H9 (cell line): ENCODE results near the gene CEP131. TPM values are rescaled to one million over a fixed set of nuclear protein-coding genes. Genes with fewer than 3 reads are reported as not detected.
A peak's percentile ranks its signal among the peaks of the same experiment; 100 is the strongest.

Source experiments
- DNase-seq: peaks from one replicate; pipeline ENCODE4 v3.0.0-alpha.2; 2017
- H2AFZ ChIP-seq: one replicate; pipeline ENCODE4 v1.6.1; 2013; ENCODE audit warnings: mild to moderate bottlenecking, low read length, control low read depth, moderate library complexity
- H2AK5ac ChIP-seq: 2 replicates; pipeline ENCODE4 v1.6.1; 2013; ENCODE audit warnings: low read length, control low read depth, mixed read lengths; ENCODE audit not compliant: insufficient read length
- H2BK120ac ChIP-seq: one replicate; pipeline ENCODE4 v1.6.1; 2013; ENCODE audit warnings: low read depth, mild to moderate bottlenecking, low read length, control low read depth, inconsistent platforms; ENCODE audit not compliant: poor library complexity, severe bottlenecking
- H2BK12ac ChIP-seq: 2 replicates; pipeline ENCODE4 v1.6.1; 2013; ENCODE audit warnings: low read length, control low read depth, mixed read lengths, low read depth; ENCODE audit not compliant: insufficient read length
- H2BK15ac ChIP-seq: 2 replicates; pipeline ENCODE4 v1.6.1; 2013; ENCODE audit warnings: low read depth, low read length, control low read depth
- H2BK20ac ChIP-seq: one replicate; pipeline ENCODE4 v1.6.1; 2013; ENCODE audit warnings: low read depth, mild to moderate bottlenecking, low read length, control low read depth, inconsistent platforms; ENCODE audit not compliant: poor library complexity, severe bottlenecking
- H2BK5ac ChIP-seq: 2 replicates; pipeline ENCODE4 v1.6.1; 2013; ENCODE audit warnings: low read length, control low read depth, mixed read lengths; ENCODE audit not compliant: insufficient read length
- H3K14ac ChIP-seq: 2 replicates; pipeline ENCODE4 v1.6.1; 2013; ENCODE audit warnings: low read length, control low read depth; ENCODE audit not compliant: insufficient read depth
- H3K18ac ChIP-seq: 2 replicates; pipeline ENCODE4 v1.6.1; 2013; ENCODE audit warnings: low read depth, mild to moderate bottlenecking, mixed read lengths, low read length, control low read depth; ENCODE audit not compliant: insufficient read length
- H3K23ac ChIP-seq: 2 replicates; pipeline ENCODE4 v1.6.1; 2013; ENCODE audit warnings: low read length, control low read depth, mixed read lengths, low read depth; ENCODE audit not compliant: insufficient read length
- H3K23me2 ChIP-seq: 2 replicates; pipeline ENCODE4 v1.6.1; 2013; ENCODE audit warnings: low read depth, mild to moderate bottlenecking, mixed read lengths, low read length, control low read depth; ENCODE audit not compliant: insufficient read length, poor library complexity, severe bottlenecking
- H3K27ac ChIP-seq: 2 replicates; pipeline ENCODE4 v1.5.1; 2013; ENCODE audit warnings: low read length, control low read depth, mixed read lengths, low read depth; ENCODE audit not compliant: insufficient read length
- H3K27me3 ChIP-seq: 2 replicates; pipeline ENCODE4 v1.6.1; 2013; ENCODE audit warnings: low read length, control low read depth, inconsistent platforms; ENCODE audit not compliant: insufficient read depth
- H3K4ac ChIP-seq: 2 replicates; pipeline ENCODE4 v1.6.1; 2013; ENCODE audit warnings: low read depth, mild to moderate bottlenecking, control low read depth, inconsistent platforms, low read length, moderate library complexity
- H3K4me1 ChIP-seq: 2 replicates; pipeline ENCODE4 v1.6.1; 2013; ENCODE audit warnings: low read length, control low read depth, inconsistent platforms; ENCODE audit not compliant: insufficient read depth
- H3K4me2 ChIP-seq: 2 replicates; pipeline ENCODE4 v1.6.1; 2013; ENCODE audit warnings: low read length, control low read depth, mixed read lengths; ENCODE audit not compliant: insufficient read length, insufficient read depth
- H3K56ac ChIP-seq: 2 replicates; pipeline ENCODE4 v1.6.1; 2013; ENCODE audit warnings: low read depth, mild to moderate bottlenecking, mixed read lengths, low read length, control low read depth; ENCODE audit not compliant: insufficient read length
- H3K79me1 ChIP-seq: 2 replicates; pipeline ENCODE4 v1.6.1; 2013; ENCODE audit warnings: low read depth, mild to moderate bottlenecking, moderate library complexity, low read length, control low read depth, inconsistent platforms; ENCODE audit not compliant: insufficient read depth, poor library complexity, severe bottlenecking
- H3K79me2 ChIP-seq: 2 replicates; pipeline ENCODE4 v1.6.1; 2013; ENCODE audit warnings: low read length, control low read depth, inconsistent platforms; ENCODE audit not compliant: insufficient read depth
- H3K9ac ChIP-seq: 2 replicates; pipeline ENCODE4 v1.6.1; 2013; ENCODE audit warnings: low read length, control low read depth, mixed read lengths; ENCODE audit not compliant: insufficient read length; ENCODE audit errors: extremely low read depth
- H3K9me3 ChIP-seq: one replicate; pipeline ENCODE4 v1.6.1; 2013; ENCODE audit warnings: low read depth, low read length, inconsistent platforms; ENCODE audit not compliant: control insufficient read depth
- H3T11ph ChIP-seq: one replicate; pipeline ENCODE4 v1.6.1; 2013; ENCODE audit warnings: mild to moderate bottlenecking, low read length, control low read depth, inconsistent platforms
- H4K20me1 ChIP-seq: one replicate; pipeline ENCODE4 v1.6.1; 2013; ENCODE audit not compliant: control insufficient read depth, insufficient read length, insufficient read depth
- H4K5ac ChIP-seq: 2 replicates; pipeline ENCODE4 v1.6.1; 2013; ENCODE audit warnings: low read depth, mild to moderate bottlenecking, mixed read lengths, low read length, control low read depth; ENCODE audit not compliant: insufficient read length
- H4K8ac ChIP-seq: replicated peaks from 2 replicates; pipeline ENCODE4 v1.6.1; 2013; ENCODE audit warnings: low read length, control low read depth, mixed read lengths, low read depth; ENCODE audit not compliant: insufficient read length
- H4K91ac ChIP-seq: 2 replicates; pipeline ENCODE4 v1.6.1; 2013; ENCODE audit warnings: low read depth, mild to moderate bottlenecking, moderate library complexity, mixed read lengths, low read length, control low read depth; ENCODE audit not compliant: insufficient read length
- H3K27ac Mint-ChIP-seq, 3 experiments: 2 replicates in 2 of 3; 3 replicates in 1 of 3; pipeline ENCODE4 v1.8.0; 2020 to 2021; ENCODE audit warnings: mixed read lengths in 3 of 3, mild to moderate bottlenecking in 1 of 3, moderate library complexity in 1 of 3
- H3K27me3 Mint-ChIP-seq: 2 replicates; pipeline ENCODE4 v1.8.0; 2021; ENCODE audit warnings: low read depth, mild to moderate bottlenecking, moderate library complexity, mixed read lengths
- H3K36me3 Mint-ChIP-seq, 3 experiments: 2 replicates in 2 of 3; 3 replicates in 1 of 3; pipeline ENCODE4 v1.8.0; 2020 to 2021; ENCODE audit warnings: low read depth in 3 of 3, mixed read lengths in 3 of 3; ENCODE audit not compliant: insufficient read depth in 1 of 3
- H3K4me1 Mint-ChIP-seq, 2 experiments: 2 replicates each; pipeline ENCODE4 v1.8.0; 2020; ENCODE audit warnings: mixed read lengths in 2 of 2
- H3K4me3 Mint-ChIP-seq, 2 experiments: 2 replicates in 1 of 2; 3 replicates in 1 of 2; pipeline ENCODE4 v1.8.0; 2020 to 2021; ENCODE audit warnings: mild to moderate bottlenecking in 2 of 2, mixed read lengths in 2 of 2, moderate library complexity in 1 of 2
- H3K9me3 Mint-ChIP-seq, 2 experiments: 2 replicates in 1 of 2; 3 replicates in 1 of 2; pipeline ENCODE4 v1.8.0; 2020; ENCODE audit warnings: mild to moderate bottlenecking in 2 of 2, mixed read lengths in 2 of 2, moderate library complexity in 1 of 2
- CTCF ChIP-seq: fragments of 200-600 bp; sonication (generic); conservative IDR thresholded peaks from 3 replicates; pipeline ENCODE4 v1.8.0; 2021; ENCODE audit warnings: antibody characterized with exemption, mild to moderate bottlenecking
- WGBS: extraction: QIAGEN DNeasy Blood & Tissue Kit; methylation state at CpG from one replicate; pipeline ENCODE4 v1.1.7; 2013; ENCODE audit warnings: missing lambda C conversion rate, low lambda C conversion rate, mixed read lengths; ENCODE audit not compliant: insufficient read length; ENCODE audit errors: extremely low coverage; 5-methylcytosine and 5-hydroxymethylcytosine counted together
- total RNA-seq: library from RNA; stranded (reverse); gene quantifications from 2 replicates; pipeline ENCODE4 v1.2.1, GENCODE V29; 2021

Gene CEP131
- total RNA-seq, 1 experiment from 2014 or later, result 16.3 TPM

- H4K91ac ChIP-seq, result no peak overlapping the region
- no peak overlapping the region for H3K4me2 ChIP-seq
- H2BK15ac ChIP-seq, result no peak overlapping the region
- H2AK5ac ChIP-seq, result no peak overlapping the region
- no peak overlapping the region for H2AFZ ChIP-seq
- no peaks in the 10 kb centered on the region for H3K27me3 ChIP-seq
- H3K27ac ChIP-seq, result no peak overlapping the region
- DNase-seq, result no peak
- peaks cover 4% of the 10 kb centered on the region for H4K20me1 ChIP-seq
- no peak overlapping the region for H4K8ac ChIP-seq
- no peak overlapping the region for H3K56ac ChIP-seq
- no CpG with 5 or more reads among the region's 19 CpGs for WGBS
- no peak overlapping the region; the same call in 1 of the 2 replicates for H3K14ac ChIP-seq
- no peaks in the 10 kb centered on the region for H3K79me2 ChIP-seq
- H3T11ph ChIP-seq, result no peak overlapping the region
- H4K5ac ChIP-seq, result no peak overlapping the region
- no peaks in the 10 kb centered on the region for H3K9me3 Mint-ChIP-seq
- peak overlapping the region in 1 of 2 experiments; percentile 53; a peak in 3 of 5 replicates for H3K4me3 Mint-ChIP-seq
- H2BK20ac ChIP-seq, result no peak overlapping the region
- peaks cover 3% of the 10 kb centered on the region for H3K23me2 ChIP-seq
- no peaks in the 10 kb centered on the region for H3K9me3 ChIP-seq
- peaks cover 14% of the 10 kb centered on the region for H3K27me3 Mint-ChIP-seq
- no peaks in the 10 kb centered on the region for H3K4me1 Mint-ChIP-seq
- no peak overlapping the region for H3K4ac ChIP-seq
- H3K18ac ChIP-seq, result no peak overlapping the region
- no peak for TF ChIP-seq CTCF
- no peak overlapping the region for H2BK5ac ChIP-seq
- no peak overlapping the region for H3K9ac ChIP-seq
- H2BK12ac ChIP-seq, result no peak overlapping the region
- H3K23ac ChIP-seq, result no peak overlapping the region
- H3K36me3 Mint-ChIP-seq, result no peaks in the 10 kb centered on the region
- no peak overlapping the region for H2BK120ac ChIP-seq
- H3K27ac Mint-ChIP-seq, result no peak overlapping the region
- H3K79me1 ChIP-seq, result no peaks in the 10 kb centered on the region
- H3K4me1 ChIP-seq, result no peaks in the 10 kb centered on the region
Observed at GRCh38 chr17:81164371-81165245, 58.2 kb downstream of the CEP131 start.
